H9 (cell line): ENCODE data around the gene TMEM100. TPM values are rescaled to one million over a fixed set of nuclear protein-coding genes. Genes with fewer than 3 reads are reported as not detected.

Experiments used
- DNase-seq: peaks from one replicate; pipeline ENCODE4 v3.0.0-alpha.2; 2017
- H2AFZ ChIP-seq: one replicate; pipeline ENCODE4 v1.6.1; 2013; ENCODE audit warnings: mild to moderate bottlenecking, low read length, control low read depth, moderate library complexity
- H2AK5ac ChIP-seq: 2 replicates; pipeline ENCODE4 v1.6.1; 2013; ENCODE audit warnings: low read length, control low read depth, mixed read lengths; ENCODE audit not compliant: insufficient read length
- H2BK120ac ChIP-seq: one replicate; pipeline ENCODE4 v1.6.1; 2013; ENCODE audit warnings: low read depth, mild to moderate bottlenecking, low read length, control low read depth, inconsistent platforms; ENCODE audit not compliant: poor library complexity, severe bottlenecking
- H2BK12ac ChIP-seq: 2 replicates; pipeline ENCODE4 v1.6.1; 2013; ENCODE audit warnings: low read length, control low read depth, mixed read lengths, low read depth; ENCODE audit not compliant: insufficient read length
- H2BK15ac ChIP-seq: 2 replicates; pipeline ENCODE4 v1.6.1; 2013; ENCODE audit warnings: low read depth, low read length, control low read depth
- H2BK20ac ChIP-seq: one replicate; pipeline ENCODE4 v1.6.1; 2013; ENCODE audit warnings: low read depth, mild to moderate bottlenecking, low read length, control low read depth, inconsistent platforms; ENCODE audit not compliant: poor library complexity, severe bottlenecking
- H2BK5ac ChIP-seq: 2 replicates; pipeline ENCODE4 v1.6.1; 2013; ENCODE audit warnings: low read length, control low read depth, mixed read lengths; ENCODE audit not compliant: insufficient read length
- H3K14ac ChIP-seq: 2 replicates; pipeline ENCODE4 v1.6.1; 2013; ENCODE audit warnings: low read length, control low read depth; ENCODE audit not compliant: insufficient read depth
- H3K18ac ChIP-seq: 2 replicates; pipeline ENCODE4 v1.6.1; 2013; ENCODE audit warnings: low read depth, mild to moderate bottlenecking, mixed read lengths, low read length, control low read depth; ENCODE audit not compliant: insufficient read length
- H3K23ac ChIP-seq: 2 replicates; pipeline ENCODE4 v1.6.1; 2013; ENCODE audit warnings: low read length, control low read depth, mixed read lengths, low read depth; ENCODE audit not compliant: insufficient read length
- H3K23me2 ChIP-seq: 2 replicates; pipeline ENCODE4 v1.6.1; 2013; ENCODE audit warnings: low read depth, mild to moderate bottlenecking, mixed read lengths, low read length, control low read depth; ENCODE audit not compliant: insufficient read length, poor library complexity, severe bottlenecking
- H3K27ac ChIP-seq: 2 replicates; pipeline ENCODE4 v1.5.1; 2013; ENCODE audit warnings: low read length, control low read depth, mixed read lengths, low read depth; ENCODE audit not compliant: insufficient read length
- H3K27me3 ChIP-seq: 2 replicates; pipeline ENCODE4 v1.6.1; 2013; ENCODE audit warnings: low read length, control low read depth, inconsistent platforms; ENCODE audit not compliant: insufficient read depth
- H3K4ac ChIP-seq: 2 replicates; pipeline ENCODE4 v1.6.1; 2013; ENCODE audit warnings: low read depth, mild to moderate bottlenecking, control low read depth, inconsistent platforms, low read length, moderate library complexity
- H3K4me1 ChIP-seq: 2 replicates; pipeline ENCODE4 v1.6.1; 2013; ENCODE audit warnings: low read length, control low read depth, inconsistent platforms; ENCODE audit not compliant: insufficient read depth
- H3K4me2 ChIP-seq: 2 replicates; pipeline ENCODE4 v1.6.1; 2013; ENCODE audit warnings: low read length, control low read depth, mixed read lengths; ENCODE audit not compliant: insufficient read length, insufficient read depth
- H3K56ac ChIP-seq: 2 replicates; pipeline ENCODE4 v1.6.1; 2013; ENCODE audit warnings: low read depth, mild to moderate bottlenecking, mixed read lengths, low read length, control low read depth; ENCODE audit not compliant: insufficient read length
- H3K79me1 ChIP-seq: 2 replicates; pipeline ENCODE4 v1.6.1; 2013; ENCODE audit warnings: low read depth, mild to moderate bottlenecking, moderate library complexity, low read length, control low read depth, inconsistent platforms; ENCODE audit not compliant: insufficient read depth, poor library complexity, severe bottlenecking
- H3K79me2 ChIP-seq: 2 replicates; pipeline ENCODE4 v1.6.1; 2013; ENCODE audit warnings: low read length, control low read depth, inconsistent platforms; ENCODE audit not compliant: insufficient read depth
- H3K9ac ChIP-seq: 2 replicates; pipeline ENCODE4 v1.6.1; 2013; ENCODE audit warnings: low read length, control low read depth, mixed read lengths; ENCODE audit not compliant: insufficient read length; ENCODE audit errors: extremely low read depth
- H3K9me3 ChIP-seq: one replicate; pipeline ENCODE4 v1.6.1; 2013; ENCODE audit warnings: low read depth, low read length, inconsistent platforms; ENCODE audit not compliant: control insufficient read depth
- H3T11ph ChIP-seq: one replicate; pipeline ENCODE4 v1.6.1; 2013; ENCODE audit warnings: mild to moderate bottlenecking, low read length, control low read depth, inconsistent platforms
- H4K20me1 ChIP-seq: one replicate; pipeline ENCODE4 v1.6.1; 2013; ENCODE audit not compliant: control insufficient read depth, insufficient read length, insufficient read depth
- H4K5ac ChIP-seq: 2 replicates; pipeline ENCODE4 v1.6.1; 2013; ENCODE audit warnings: low read depth, mild to moderate bottlenecking, mixed read lengths, low read length, control low read depth; ENCODE audit not compliant: insufficient read length
- H4K8ac ChIP-seq: replicated peaks from 2 replicates; pipeline ENCODE4 v1.6.1; 2013; ENCODE audit warnings: low read length, control low read depth, mixed read lengths, low read depth; ENCODE audit not compliant: insufficient read length
- H4K91ac ChIP-seq: 2 replicates; pipeline ENCODE4 v1.6.1; 2013; ENCODE audit warnings: low read depth, mild to moderate bottlenecking, moderate library complexity, mixed read lengths, low read length, control low read depth; ENCODE audit not compliant: insufficient read length
- H3K27ac Mint-ChIP-seq, 3 experiments: 2 replicates in 2 of 3; 3 replicates in 1 of 3; pipeline ENCODE4 v1.8.0; 2020 to 2021; ENCODE audit warnings: mixed read lengths in 3 of 3, mild to moderate bottlenecking in 1 of 3, moderate library complexity in 1 of 3
- H3K27me3 Mint-ChIP-seq: 2 replicates; pipeline ENCODE4 v1.8.0; 2021; ENCODE audit warnings: low read depth, mild to moderate bottlenecking, moderate library complexity, mixed read lengths
- H3K36me3 Mint-ChIP-seq, 3 experiments: 2 replicates in 2 of 3; 3 replicates in 1 of 3; pipeline ENCODE4 v1.8.0; 2020 to 2021; ENCODE audit warnings: low read depth in 3 of 3, mixed read lengths in 3 of 3; ENCODE audit not compliant: insufficient read depth in 1 of 3
- H3K4me1 Mint-ChIP-seq, 2 experiments: 2 replicates each; pipeline ENCODE4 v1.8.0; 2020; ENCODE audit warnings: mixed read lengths in 2 of 2
- H3K4me3 Mint-ChIP-seq, 2 experiments: 2 replicates in 1 of 2; 3 replicates in 1 of 2; pipeline ENCODE4 v1.8.0; 2020 to 2021; ENCODE audit warnings: mild to moderate bottlenecking in 2 of 2, mixed read lengths in 2 of 2, moderate library complexity in 1 of 2
- H3K9me3 Mint-ChIP-seq, 2 experiments: 2 replicates in 1 of 2; 3 replicates in 1 of 2; pipeline ENCODE4 v1.8.0; 2020; ENCODE audit warnings: mild to moderate bottlenecking in 2 of 2, mixed read lengths in 2 of 2, moderate library complexity in 1 of 2
- CTCF ChIP-seq: fragments of 200-600 bp; sonication (generic); conservative IDR thresholded peaks from 3 replicates; pipeline ENCODE4 v1.8.0; 2021; ENCODE audit warnings: antibody characterized with exemption, mild to moderate bottlenecking
- WGBS: extraction: QIAGEN DNeasy Blood & Tissue Kit; methylation state at CpG from one replicate; pipeline ENCODE4 v1.1.7; 2013; ENCODE audit warnings: missing lambda C conversion rate, low lambda C conversion rate, mixed read lengths; ENCODE audit not compliant: insufficient read length; ENCODE audit errors: extremely low coverage; 5-methylcytosine and 5-hydroxymethylcytosine counted together
- total RNA-seq: library from RNA; stranded (reverse); gene quantifications from 2 replicates; pipeline ENCODE4 v1.2.1, GENCODE V29; 2021

TMEM100 gene
- total RNA-seq, 1 experiment from 2014 or later = 0.17 TPM

- H2AK5ac ChIP-seq = no peak overlapping the region
- no peak overlapping the region for H3K23ac ChIP-seq
- H3K56ac ChIP-seq = no peak overlapping the region
- H2BK5ac ChIP-seq = no peak overlapping the region
- no peak overlapping the region for H4K5ac ChIP-seq
- no peaks in the 10 kb centered on the region for H3K9me3 ChIP-seq
- no CpG with 5 or more reads among the region's 10 CpGs for WGBS
- H3K27me3 Mint-ChIP-seq = no peaks in the 10 kb centered on the region
- H3K79me1 ChIP-seq = no peaks in the 10 kb centered on the region
- no peak overlapping the region for H3K27ac Mint-ChIP-seq
- no peaks in the 10 kb centered on the region for H3K4me1 ChIP-seq
- no peak overlapping the region for H3K14ac ChIP-seq
- no peak overlapping the region for H2BK15ac ChIP-seq
- TF ChIP-seq CTCF = no peak
- H3K4ac ChIP-seq = no peak overlapping the region
- H3K4me2 ChIP-seq = no peak overlapping the region
- no peak overlapping the region for H4K91ac ChIP-seq
- DNase-seq = no peak
- H3K18ac ChIP-seq = no peak overlapping the region
- no peak overlapping the region for H3K9ac ChIP-seq
- no peaks in the 10 kb centered on the region for H3K79me2 ChIP-seq
- H3K27me3 ChIP-seq = no peaks in the 10 kb centered on the region
- no peak overlapping the region for H2AFZ ChIP-seq
- H3K27ac ChIP-seq = no peak overlapping the region
- no peak overlapping the region; a peak in 1 of 5 replicates for H3K4me3 Mint-ChIP-seq
- H2BK12ac ChIP-seq = no peak overlapping the region
- no peaks in the 10 kb centered on the region for H3K23me2 ChIP-seq
- no peaks in the 10 kb centered on the region for H4K20me1 ChIP-seq
- no peak overlapping the region for H2BK120ac ChIP-seq
- no peaks in the 10 kb centered on the region for H3K36me3 Mint-ChIP-seq
- no peak overlapping the region for H3T11ph ChIP-seq
- H3K9me3 Mint-ChIP-seq = no peaks in the 10 kb centered on the region
- H4K8ac ChIP-seq = no peak overlapping the region
- no peak overlapping the region for H2BK20ac ChIP-seq
- no peaks in the 10 kb centered on the region; a peak in 1 of 4 replicates for H3K4me1 Mint-ChIP-seq
Observed at GRCh38 chr17:55740511-55741355, 18.1 kb upstream of the TMEM100 start.
